ENCODE results near the gene FLNA. TPM values are rescaled to one million over a fixed set of nuclear protein-coding genes. Genes with fewer than 3 reads are reported as not detected.

FLNA gene
- total and polyA plus RNA-seq, 3 donors from 2014 or later = 400 to 532 (median 474) TPM

DNA sequence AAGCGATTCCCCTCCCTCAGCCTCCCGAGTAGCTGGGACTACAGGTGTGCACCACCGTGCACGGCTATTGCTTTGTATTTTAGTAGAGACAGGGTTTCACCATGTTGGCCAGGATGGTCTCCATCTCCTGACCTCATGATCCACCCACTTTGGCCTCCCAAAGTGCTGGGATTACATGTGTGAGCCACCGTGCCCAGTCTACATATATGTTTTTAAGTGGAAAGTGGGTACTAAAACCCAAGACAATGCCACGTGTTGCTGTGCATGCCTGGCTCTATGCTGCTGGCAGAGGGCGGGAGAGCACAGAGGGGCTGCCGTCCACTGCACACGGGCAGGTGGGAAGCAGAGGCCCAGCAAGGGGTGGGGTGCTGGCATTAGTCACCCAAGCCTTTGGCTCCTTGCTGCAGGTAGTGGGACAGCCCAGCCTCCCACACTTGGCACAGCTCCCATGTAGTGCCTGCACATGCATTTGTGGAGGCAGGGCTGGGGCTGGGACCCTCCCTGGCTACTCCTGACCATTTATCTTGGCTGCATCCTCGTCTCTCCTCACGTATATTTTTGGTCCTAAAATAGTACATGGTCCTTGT is 8.1 kb upstream of the FLNA start:
- H3K27ac ChIP-seq = no peak overlapping the region
- no peaks in the 10 kb centered on the region for H3K9me3 ChIP-seq
- intact Hi-C loops (cut with DNase I; ENCODE audit: low total_unique reads) = no loop called here
- TF ChIP-seq, protein P1, sequence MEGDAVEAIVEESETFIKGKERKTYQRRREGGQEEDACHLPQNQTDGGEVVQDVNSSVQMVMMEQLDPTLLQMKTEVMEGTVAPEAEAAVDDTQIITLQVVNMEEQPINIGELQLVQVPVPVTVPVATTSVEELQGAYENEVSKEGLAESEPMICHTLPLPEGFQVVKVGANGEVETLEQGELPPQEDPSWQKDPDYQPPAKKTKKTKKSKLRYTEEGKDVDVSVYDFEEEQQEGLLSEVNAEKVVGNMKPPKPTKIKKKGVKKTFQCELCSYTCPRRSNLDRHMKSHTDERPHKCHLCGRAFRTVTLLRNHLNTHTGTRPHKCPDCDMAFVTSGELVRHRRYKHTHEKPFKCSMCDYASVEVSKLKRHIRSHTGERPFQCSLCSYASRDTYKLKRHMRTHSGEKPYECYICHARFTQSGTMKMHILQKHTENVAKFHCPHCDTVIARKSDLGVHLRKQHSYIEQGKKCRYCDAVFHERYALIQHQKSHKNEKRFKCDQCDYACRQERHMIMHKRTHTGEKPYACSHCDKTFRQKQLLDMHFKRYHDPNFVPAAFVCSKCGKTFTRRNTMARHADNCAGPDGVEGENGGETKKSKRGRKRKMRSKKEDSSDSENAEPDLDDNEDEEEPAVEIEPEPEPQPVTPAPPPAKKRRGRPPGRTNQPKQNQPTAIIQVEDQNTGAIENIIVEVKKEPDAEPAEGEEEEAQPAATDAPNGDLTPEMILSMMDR (IDR thresholded peaks at IDR 0.05) = no peak
- no peak for TF ChIP-seq POLR2A (IDR thresholded peaks at IDR 0.05)
- H3K4me3 ChIP-seq = no peak overlapping the region
- H3K36me3 ChIP-seq (ENCODE audit: low read depth, missing control alignments) = no peaks in the 10 kb centered on the region
- DNase-seq = no peak
- 64 to 100% methylated on average over 4 to 6 of the region's 11 CpGs for WGBS, 2 donors
- peaks cover 11% of the 10 kb centered on the region for H3K4me1 ChIP-seq
- H3K27me3 ChIP-seq = no peaks in the 10 kb centered on the region

DNA sequence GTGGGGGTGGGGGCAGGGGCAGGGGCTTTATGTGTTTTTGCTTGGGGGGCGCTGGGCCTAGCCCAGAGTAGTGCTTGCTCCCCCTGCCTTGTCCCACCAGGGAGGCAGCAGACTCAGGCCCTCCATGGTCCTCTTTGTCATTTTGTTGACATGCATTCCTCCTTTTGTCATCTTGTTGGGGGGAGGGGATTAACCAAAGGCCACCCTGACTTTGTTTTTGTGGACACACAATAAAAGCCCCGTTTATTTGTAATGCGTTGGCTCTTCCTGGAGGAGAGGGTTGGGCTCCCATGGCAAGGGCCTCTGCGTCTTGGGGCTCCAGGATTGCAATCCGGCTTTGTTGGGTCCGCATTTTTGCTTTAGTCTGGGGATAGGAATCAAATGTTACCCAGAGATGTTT is 6.8 kb upstream of the FLNA start:
- 67 to 93% methylated on average over 3 to 6 of the region's 6 CpGs for WGBS, 2 donors
- H3K4me1 ChIP-seq = peaks cover 11% of the 10 kb centered on the region
- no peak for DNase-seq
- no peaks in the 10 kb centered on the region for H3K27me3 ChIP-seq
- no peaks in the 10 kb centered on the region for H3K36me3 ChIP-seq (ENCODE audit: low read depth, missing control alignments)
- no peaks in the 10 kb centered on the region for H3K9me3 ChIP-seq
- H3K27ac ChIP-seq = no peak overlapping the region
- H3K4me3 ChIP-seq = no peak overlapping the region
- TF ChIP-seq, protein P1 (IDR thresholded peaks at IDR 0.05) = no peak
- TF ChIP-seq POLR2A (IDR thresholded peaks at IDR 0.05) = no peak
- intact Hi-C loops (cut with DNase I; ENCODE audit: low total_unique reads) = no loop called here

- H3K4me1 ChIP-seq = peaks cover 11% of the 10 kb centered on the region
- no peaks in the 10 kb centered on the region for H3K27me3 ChIP-seq
- WGBS, 2 donors = 76 to 80% methylated on average over 8 to 10 of the region's 14 CpGs
- TF ChIP-seq POLR2A (IDR thresholded peaks at IDR 0.05) = no peak
- TF ChIP-seq, protein P1 (IDR thresholded peaks at IDR 0.05) = no peak
- H3K4me3 ChIP-seq = no peak overlapping the region
- peak overlapping the region; percentile 98 to 99 for H3K27ac ChIP-seq
- no peaks in the 10 kb centered on the region for H3K36me3 ChIP-seq (ENCODE audit: low read depth, missing control alignments)
- DNase-seq = no peak
- H3K9me3 ChIP-seq = no peaks in the 10 kb centered on the region
- intact Hi-C loops (cut with DNase I; ENCODE audit: low total_unique reads) = no loop called here
Observed at GRCh38 chrX:154380787-154381186, 6.4 kb upstream of the FLNA start.

DNA sequence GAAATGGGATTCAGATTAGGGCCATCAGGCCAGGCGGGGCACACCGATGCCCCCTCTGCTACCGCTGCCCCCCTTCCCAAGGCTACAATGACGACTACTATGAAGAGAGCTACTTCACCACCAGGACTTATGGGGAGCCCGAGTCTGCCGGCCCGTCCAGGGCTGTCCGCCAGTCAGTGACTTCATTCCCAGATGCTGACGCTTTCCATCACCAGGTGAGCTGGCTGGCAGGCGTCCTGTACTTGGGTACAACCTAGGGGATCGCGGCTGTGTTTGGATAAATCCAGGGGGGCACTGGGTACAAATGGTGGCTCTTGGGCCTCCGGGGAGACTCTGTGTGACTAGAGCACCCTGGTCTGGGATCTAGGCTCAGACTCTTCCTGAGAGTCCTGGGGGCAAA is 5.7 kb upstream of the FLNA start:
- peak overlapping the region; percentile 68 to 85 for H3K4me3 ChIP-seq
- no peak for DNase-seq
- TF ChIP-seq POLR2A (IDR thresholded peaks at IDR 0.05) = no peak
- TF ChIP-seq, protein P1 (IDR thresholded peaks at IDR 0.05) = no peak
- 19% methylated on average over 4 of the region's 13 CpGs; no CpG with 5 or more reads in 1 of the 2 donors for WGBS, 2 donors
- peaks cover 11% of the 10 kb centered on the region for H3K4me1 ChIP-seq
- no peaks in the 10 kb centered on the region for H3K27me3 ChIP-seq
- peak overlapping the region; percentile 98 to 99 for H3K27ac ChIP-seq
- no peaks in the 10 kb centered on the region for H3K36me3 ChIP-seq (ENCODE audit: low read depth, missing control alignments)
- intact Hi-C loops (cut with DNase I; ENCODE audit: low total_unique reads) = no loop called here
- H3K9me3 ChIP-seq = no peaks in the 10 kb centered on the region

- intact Hi-C loops (cut with DNase I; ENCODE audit: low total_unique reads) = no loop called here
- DNase-seq = no peak
- 1% methylated on average over 23 of the region's 38 CpGs; no CpG with 5 or more reads in 1 of the 2 donors for WGBS, 2 donors
- H3K4me3 ChIP-seq = peak overlapping the region; percentile 68 to 85
- TF ChIP-seq POLR2A (IDR thresholded peaks at IDR 0.05) = no peak
- TF ChIP-seq, protein P1 (IDR thresholded peaks at IDR 0.05) = no peak
- H3K36me3 ChIP-seq (ENCODE audit: low read depth, missing control alignments) = no peaks in the 10 kb centered on the region
- no peaks in the 10 kb centered on the region for H3K27me3 ChIP-seq
- H3K9me3 ChIP-seq = no peaks in the 10 kb centered on the region
- H3K4me1 ChIP-seq = peaks cover 11% of the 10 kb centered on the region
- H3K27ac ChIP-seq = peak overlapping the region; percentile 98 to 99
Observed at GRCh38 chrX:154379569-154379951, 5.1 kb upstream of the FLNA start.

All from testis (tissue), 3 donors.